ENCODE results near the gene MADCAM1. TPM values are rescaled to one million over a fixed set of nuclear protein-coding genes. Genes with fewer than 3 reads are reported as not detected.

The MADCAM1 gene
- total RNA-seq, 1 donor from 2014 or later = 0.41 TPM

- no peak for DNase-seq (ENCODE audit: extremely low read depth, low read depth, low spot score)
Observed at GRCh38 chr19:547836-548720, 51.8 kb downstream of the MADCAM1 start.

- DNase-seq (ENCODE audit: extremely low read depth, low read depth, low spot score) = no peak
Observed at GRCh38 chr19:548886-549830, 52.9 kb downstream of the MADCAM1 start.

- DNase-seq (ENCODE audit: extremely low read depth, low read depth, low spot score) = no peak
Observed at GRCh38 chr19:554817-555216, 58.5 kb downstream of the MADCAM1 start.

Other genes starting within 250 kb of the MADCAM1 start
- 13.9 and 30.5 TPM in 2 replicates for gene PLPP2, start 205.1 kb upstream of the MADCAM1 start, total RNA-seq
- gene MIER2, start 151.7 kb upstream of the MADCAM1 start, total RNA-seq = 21.0 and 38.2 TPM in 2 replicates
- 0.44 and 0.47 TPM in 2 replicates for gene C2CD4C, start 87.3 kb upstream of the MADCAM1 start, total RNA-seq
- 34.3 and 35.1 TPM in 2 replicates for gene SHC2, start 35.5 kb upstream of the MADCAM1 start, total RNA-seq
- gene TPGS1, start 11.0 kb downstream of the MADCAM1 start, total RNA-seq = 72.9 and 78.5 TPM in 2 replicates
- 125 and 148 TPM in 2 replicates for gene CDC34, start 35.3 kb downstream of the MADCAM1 start, total RNA-seq
- gene GZMM, start 47.6 kb downstream of the MADCAM1 start, total RNA-seq = not detected in 2 replicates
- gene BSG, start 76.1 kb downstream of the MADCAM1 start, total RNA-seq = 775 and 881 TPM in 2 replicates
- 1.1 and 2.0 TPM in 2 replicates for gene HCN2, start 93.4 kb downstream of the MADCAM1 start, total RNA-seq
- 30.0 and 56.7 TPM in 2 replicates for gene POLRMT, start 137.1 kb downstream of the MADCAM1 start, total RNA-seq
- gene FGF22, start 143.4 kb downstream of the MADCAM1 start, total RNA-seq = 0.35 TPM in 1 of 2 replicates, not detected in the other
- gene RNF126, start 166.7 kb downstream of the MADCAM1 start, total RNA-seq = 86.3 and 108 TPM in 2 replicates
- gene FSTL3, start 179.9 kb downstream of the MADCAM1 start, total RNA-seq = 171 and 280 TPM in 2 replicates
- 2.2 TPM in 1 of 2 replicates, not detected in the other for gene PRSS57, start 199.0 kb downstream of the MADCAM1 start, total RNA-seq
- gene PALM, start 212.4 kb downstream of the MADCAM1 start, total RNA-seq = 48.9 and 52.8 TPM in 2 replicates

Data from glomerular endothelial cell (primary cell).